Ishikawa (cell line): ENCODE measurements around the gene RBMS3.

Experiments
- CEBPB ChIP-seq: IDR thresholded peaks from 2 replicates; pipeline ENCODE4 v1.6.1; 2012
- CREB1 ChIP-seq: IDR thresholded peaks from 2 replicates; pipeline ENCODE4 v1.6.1; 2012; ENCODE audit warnings: low read depth
- EGR1 ChIP-seq: IDR thresholded peaks from 2 replicates; pipeline ENCODE4 v1.6.1; 2012
- EP300 ChIP-seq: IDR thresholded peaks from 2 replicates; pipeline ENCODE4 v1.6.1; 2012; ENCODE audit warnings: borderline replicate concordance
- FOXM1 ChIP-seq: IDR thresholded peaks from 2 replicates; pipeline ENCODE4 v1.6.1; 2012; ENCODE audit warnings: low read depth, borderline replicate concordance
- MAX ChIP-seq: IDR thresholded peaks from 2 replicates; pipeline ENCODE4 v1.6.1; 2012
- NFIC ChIP-seq: IDR thresholded peaks from 2 replicates; pipeline ENCODE4 v1.6.1; 2012
- RAD21 ChIP-seq: IDR thresholded peaks from 2 replicates; pipeline ENCODE4 v1.6.1; 2012; ENCODE audit warnings: low read depth
- TAF1 ChIP-seq: IDR thresholded peaks from 2 replicates; pipeline ENCODE4 v1.6.1; 2012; ENCODE audit warnings: low read depth, mild to moderate bottlenecking
- TCF12 ChIP-seq: IDR thresholded peaks from 2 replicates; pipeline ENCODE4 v1.6.1; 2012; ENCODE audit warnings: low read depth
- TEAD4 ChIP-seq: IDR thresholded peaks from 2 replicates; pipeline ENCODE4 v1.6.1; 2012
- YY1 ChIP-seq: IDR thresholded peaks from 2 replicates; pipeline ENCODE4 v1.6.1; 2012; ENCODE audit warnings: low read depth
- ZBTB7A ChIP-seq: IDR thresholded peaks from 2 replicates; pipeline ENCODE4 v1.6.1; 2012; ENCODE audit warnings: low read depth
- TF ChIP-seq, protein P1 (sequence below): IDR thresholded peaks from 2 replicates; pipeline ENCODE4 v1.6.1; 2012
- TF ChIP-seq, protein P2 (sequence below): IDR thresholded peaks from 2 replicates; pipeline ENCODE4 v1.6.1; 2012; ENCODE audit warnings: low read depth, mild to moderate bottlenecking

Gene RBMS3

GRCh38 chr3:29324180-29324651 lies 43.3 kb downstream of the RBMS3 start:
- no peak for TF ChIP-seq RAD21
- TF ChIP-seq, protein P1, sequence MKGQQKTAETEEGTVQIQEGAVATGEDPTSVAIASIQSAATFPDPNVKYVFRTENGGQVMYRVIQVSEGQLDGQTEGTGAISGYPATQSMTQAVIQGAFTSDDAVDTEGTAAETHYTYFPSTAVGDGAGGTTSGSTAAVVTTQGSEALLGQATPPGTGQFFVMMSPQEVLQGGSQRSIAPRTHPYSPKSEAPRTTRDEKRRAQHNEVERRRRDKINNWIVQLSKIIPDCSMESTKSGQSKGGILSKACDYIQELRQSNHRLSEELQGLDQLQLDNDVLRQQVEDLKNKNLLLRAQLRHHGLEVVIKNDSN: peak; percentile 46; the same call in 1 of the 2 replicates
- TF ChIP-seq MAX: peak; percentile 57

DNA sequence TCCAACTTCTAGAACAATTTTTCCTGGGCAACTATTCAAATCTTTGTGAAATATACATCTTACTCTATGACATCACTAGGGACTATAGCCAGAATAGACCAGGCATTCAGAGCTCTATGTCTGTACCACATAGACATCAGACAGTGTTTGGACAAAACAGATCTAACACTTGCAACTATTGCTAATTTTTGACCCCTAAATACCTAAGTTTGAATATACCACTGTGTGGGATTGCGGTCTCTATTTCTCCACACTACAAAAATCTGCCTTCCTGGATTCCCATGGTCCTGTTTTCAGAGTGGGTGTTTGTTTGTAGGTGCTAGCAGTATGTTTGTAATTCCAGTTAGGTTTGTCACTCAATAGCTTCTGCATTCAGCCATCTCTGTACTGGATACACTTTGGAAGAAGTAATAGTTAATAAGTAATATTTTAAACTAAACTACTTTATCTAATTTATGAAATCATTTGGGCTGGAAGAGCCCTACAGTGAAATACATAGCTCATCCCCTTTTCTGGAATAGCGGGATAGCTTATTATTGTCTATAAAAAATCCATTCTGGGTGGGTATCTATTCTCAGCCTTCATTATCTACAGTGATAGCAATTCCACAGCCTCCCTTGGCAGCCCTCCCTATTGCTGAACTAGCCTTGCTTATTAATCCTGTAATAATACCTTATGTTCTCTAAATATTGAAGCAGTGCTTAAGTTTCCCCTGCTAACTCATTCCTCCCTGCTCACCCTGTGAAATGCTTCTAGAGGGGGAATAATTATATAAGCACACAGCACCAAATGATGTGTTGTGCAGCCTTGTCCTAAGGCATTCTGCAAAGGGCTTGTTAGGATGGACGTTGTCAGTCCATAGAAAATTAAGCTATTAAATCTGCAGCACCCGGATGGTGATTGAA lies 49.4 kb downstream of the RBMS3 start:
- no peak for TF ChIP-seq FOXM1
- TF ChIP-seq, protein P2, sequence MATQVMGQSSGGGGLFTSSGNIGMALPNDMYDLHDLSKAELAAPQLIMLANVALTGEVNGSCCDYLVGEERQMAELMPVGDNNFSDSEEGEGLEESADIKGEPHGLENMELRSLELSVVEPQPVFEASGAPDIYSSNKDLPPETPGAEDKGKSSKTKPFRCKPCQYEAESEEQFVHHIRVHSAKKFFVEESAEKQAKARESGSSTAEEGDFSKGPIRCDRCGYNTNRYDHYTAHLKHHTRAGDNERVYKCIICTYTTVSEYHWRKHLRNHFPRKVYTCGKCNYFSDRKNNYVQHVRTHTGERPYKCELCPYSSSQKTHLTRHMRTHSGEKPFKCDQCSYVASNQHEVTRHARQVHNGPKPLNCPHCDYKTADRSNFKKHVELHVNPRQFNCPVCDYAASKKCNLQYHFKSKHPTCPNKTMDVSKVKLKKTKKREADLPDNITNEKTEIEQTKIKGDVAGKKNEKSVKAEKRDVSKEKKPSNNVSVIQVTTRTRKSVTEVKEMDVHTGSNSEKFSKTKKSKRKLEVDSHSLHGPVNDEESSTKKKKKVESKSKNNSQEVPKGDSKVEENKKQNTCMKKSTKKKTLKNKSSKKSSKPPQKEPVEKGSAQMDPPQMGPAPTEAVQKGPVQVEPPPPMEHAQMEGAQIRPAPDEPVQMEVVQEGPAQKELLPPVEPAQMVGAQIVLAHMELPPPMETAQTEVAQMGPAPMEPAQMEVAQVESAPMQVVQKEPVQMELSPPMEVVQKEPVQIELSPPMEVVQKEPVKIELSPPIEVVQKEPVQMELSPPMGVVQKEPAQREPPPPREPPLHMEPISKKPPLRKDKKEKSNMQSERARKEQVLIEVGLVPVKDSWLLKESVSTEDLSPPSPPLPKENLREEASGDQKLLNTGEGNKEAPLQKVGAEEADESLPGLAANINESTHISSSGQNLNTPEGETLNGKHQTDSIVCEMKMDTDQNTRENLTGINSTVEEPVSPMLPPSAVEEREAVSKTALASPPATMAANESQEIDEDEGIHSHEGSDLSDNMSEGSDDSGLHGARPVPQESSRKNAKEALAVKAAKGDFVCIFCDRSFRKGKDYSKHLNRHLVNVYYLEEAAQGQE: no peak
- TF ChIP-seq YY1: no peak
- no peak for TF ChIP-seq NFIC
- TF ChIP-seq MAX: no peak
- no peak for TF ChIP-seq CEBPB
- TF ChIP-seq RAD21: no peak
- no peak for TF ChIP-seq EGR1
- TF ChIP-seq TEAD4: no peak
- TF ChIP-seq, protein P1: no peak
- TF ChIP-seq ZBTB7A: no peak
- TF ChIP-seq CREB1: no peak
- no peak for TF ChIP-seq EP300
- TF ChIP-seq TAF1: no peak
- TF ChIP-seq TCF12: no peak

DNA sequence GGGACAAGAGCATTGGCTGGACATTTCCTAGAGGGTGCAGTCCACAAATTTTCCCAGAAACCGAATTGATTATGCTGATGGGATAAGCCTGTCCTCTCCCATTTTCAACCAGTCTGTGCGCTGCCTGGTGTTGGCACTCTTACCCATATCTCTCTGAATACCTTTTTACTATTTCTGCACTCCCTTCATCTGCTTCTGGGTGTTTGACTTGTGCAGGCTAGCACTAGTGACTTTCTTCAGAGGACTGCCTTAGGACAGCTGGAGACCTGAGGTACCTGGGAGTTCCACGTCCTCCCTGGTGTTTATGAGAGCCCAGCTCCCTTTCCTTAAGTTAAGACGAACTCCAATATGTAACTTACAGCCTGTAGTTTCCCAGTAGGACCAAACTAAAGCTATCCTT lies 50.2 kb downstream of the RBMS3 start:
- TF ChIP-seq CREB1 (no peak), NFIC (no peak), EP300 (no peak), EGR1 (no peak), TEAD4 (no peak), ZBTB7A (no peak), YY1 (no peak), CEBPB (no peak), TAF1 (no peak), MAX (no peak)
- TF ChIP-seq, protein P2: no peak

- TF ChIP-seq TEAD4: no peak
- peak; percentile 1; the same call in 1 of the 2 replicates for TF ChIP-seq RAD21
- TF ChIP-seq NFIC: no peak
These were observed 50.8 kb downstream of the RBMS3 start for GRCh38 chr3:29331456-29332194.

GRCh38 chr3:29332195-29332637 lies 51.3 kb downstream of the RBMS3 start:
- TF ChIP-seq ZBTB7A (no peak), TAF1 (no peak), CEBPB (no peak), EGR1 (no peak), RAD21 (no peak), FOXM1 (no peak), TEAD4 (no peak), MAX (no peak), CREB1 (no peak), NFIC (no peak), EP300 (no peak), TCF12 (no peak), YY1 (no peak)
- TF ChIP-seq, protein P1: no peak
- TF ChIP-seq, protein P2: no peak
